HepG2 (cell line): ENCODE measurements around the gene KLHL11. TPM values are rescaled to one million over a fixed set of nuclear protein-coding genes. Genes with fewer than 3 reads are reported as not detected.
A peak's percentile ranks its signal among the peaks of the same experiment; 100 is the strongest.

Source experiments
- AGO1 ChIP-seq: fragments of 200-400 bp; formaldehyde crosslinking; IDR thresholded peaks from 2 replicates; pipeline ENCODE4 v1.6.1; 2017; ENCODE audit warnings: mild to moderate bottlenecking, low read depth, low read length, moderate library complexity; ENCODE audit not compliant: poor library complexity, severe bottlenecking
- AGO2 ChIP-seq: fragments of 200-400 bp; formaldehyde crosslinking; optimal IDR thresholded peaks from 2 replicates; pipeline ENCODE3; 2017; ENCODE audit warnings: mild to moderate bottlenecking, low read depth, low read length, moderate library complexity
- BRD4 ChIP-seq: sonication (generic); formaldehyde crosslinking; IDR thresholded peaks from 2 replicates; pipeline ENCODE4 v1.4.0; 2020; ENCODE audit warnings: missing genetic modification reagents
- EP300 ChIP-seq, 3 experiments: sonication (generic) in 1 of 3; formaldehyde crosslinking in 1 of 3; IDR thresholded peaks; 2 replicates each; pipeline versions ENCODE4 v1.5.1 to v1.6.1; 2011 to 2020; ENCODE audit warnings: low read depth in 2 of 3, low read length in 2 of 3, borderline replicate concordance in 1 of 3, improper control_type of control experiment in 1 of 3, mild to moderate bottlenecking in 1 of 3, missing genetic modification reagents in 1 of 3, moderate library complexity in 1 of 3
- MEF2D ChIP-seq: sonication (generic); formaldehyde crosslinking; IDR thresholded peaks from 2 replicates; pipeline ENCODE4 v1.5.1; 2020; ENCODE audit warnings: mild to moderate bottlenecking, missing genetic modification reagents
- NR2F2 ChIP-seq: IDR thresholded peaks from 2 replicates; pipeline ENCODE4 v1.6.1; 2012; ENCODE audit warnings: low read depth, inconsistent platforms, borderline replicate concordance
- RBFOX2 ChIP-seq: fragments of 200-400 bp; formaldehyde crosslinking; IDR thresholded peaks from 2 replicates; pipeline ENCODE4 v1.6.1; 2017; ENCODE audit warnings: low read depth, mild to moderate bottlenecking, low read length
- RBM22 ChIP-seq: fragments of 200-400 bp; formaldehyde crosslinking; optimal IDR thresholded peaks from 2 replicates; pipeline ENCODE3; 2017; ENCODE audit warnings: mild to moderate bottlenecking, low read length, moderate library complexity
- TOPORS ChIP-seq: sonication (generic); formaldehyde crosslinking; IDR thresholded peaks from 2 replicates; pipeline ENCODE4 v1.8.0; 2023; ENCODE audit warnings: mild to moderate bottlenecking, missing genetic modification reagents
- ZEB1 ChIP-seq: IDR thresholded peaks from 2 replicates; pipeline ENCODE4 v1.6.1; 2012; ENCODE audit warnings: mild to moderate bottlenecking, low read depth, inconsistent platforms; ENCODE audit not compliant: insufficient replicate concordance
- ZNF101 ChIP-seq: sonication (generic); formaldehyde crosslinking; IDR thresholded peaks from 2 replicates; pipeline ENCODE4 v1.4.0; 2020; ENCODE audit warnings: mild to moderate bottlenecking, low read depth, missing genetic modification reagents, borderline replicate concordance
- ZNF343 ChIP-seq: sonication (generic); formaldehyde crosslinking; IDR thresholded peaks from 2 replicates; pipeline ENCODE4 v1.4.0; 2020; ENCODE audit warnings: mild to moderate bottlenecking, missing genetic modification reagents
- ZNF775 ChIP-seq: sonication (generic); formaldehyde crosslinking; IDR thresholded peaks from 2 replicates; pipeline ENCODE4 v1.4.0; 2020; ENCODE audit warnings: missing genetic modification reagents, mild to moderate bottlenecking, moderate library complexity, borderline replicate concordance
- ZZZ3 ChIP-seq: sonication (generic); formaldehyde crosslinking; IDR thresholded peaks from 2 replicates; pipeline ENCODE4 v1.4.0; 2020; ENCODE audit warnings: missing genetic modification reagents, mild to moderate bottlenecking, borderline replicate concordance
- polyA plus RNA-seq, 8 experiments: library from polyadenylated mRNA; depleted of rRNA in 3 of 8; stranded (reverse) in 7 of 8; unstranded in 1 of 8; fragments of >200 nt; fragmentation: Illumina TruSeq in 4 of 8; extraction: Trizol in 4 of 8; gene quantifications; 2 replicates each; pipeline versions ENCODE4 v1.2.1 to v1.2.3, GENCODE V29; 2011 to 2016; ENCODE audit warnings: low read depth in 4 of 8, missing spikeins in 1 of 8, mixed read lengths in 1 of 8; ENCODE audit not compliant: insufficient read depth in 1 of 8
- total RNA-seq, 5 experiments: library from RNA; depleted of rRNA; stranded (reverse); fragments of >200 nt; fragmentation: Illumina TruSeq; extraction: Trizol; gene quantifications; 2 replicates each; pipeline ENCODE4 v1.2.3, GENCODE V29; 2016; ENCODE audit warnings: low read depth in 1 of 5
- TF ChIP-seq, protein P1 (sequence below): sonication (generic); formaldehyde crosslinking; IDR thresholded peaks from 2 replicates; pipeline ENCODE4 v1.5.0; 2020; ENCODE audit warnings: mild to moderate bottlenecking, missing genetic modification reagents
- TF ChIP-seq, protein P2 (sequence below): sonication (generic); formaldehyde crosslinking; IDR thresholded peaks from 2 replicates; pipeline ENCODE4 v1.5.1; 2020; ENCODE audit warnings: mild to moderate bottlenecking, missing genetic modification reagents, moderate library complexity
- TF ChIP-seq, protein P3 (sequence below): sonication (generic); formaldehyde crosslinking; IDR thresholded peaks from 2 replicates; pipeline ENCODE4 v1.8.0; 2022; ENCODE audit warnings: missing genetic modification reagents, mild to moderate bottlenecking, borderline replicate concordance
- TF ChIP-seq, protein P4 (sequence below): sonication (generic); formaldehyde crosslinking; conservative IDR thresholded peaks from 2 replicates; pipeline ENCODE4 v1.4.0; 2020; ENCODE audit warnings: missing genetic modification reagents
- TF ChIP-seq, protein P5 (sequence below): sonication (generic); formaldehyde crosslinking; IDR thresholded peaks from 2 replicates; pipeline ENCODE4 v1.4.0; 2020; ENCODE audit warnings: missing genetic modification reagents

The KLHL11 gene
- total and polyA plus RNA-seq, 2 of the 13 experiments (the other 11 are each of a cell fraction or from before 2014, with no cell fraction given): 7.7 to 27.5 TPM

DNA sequence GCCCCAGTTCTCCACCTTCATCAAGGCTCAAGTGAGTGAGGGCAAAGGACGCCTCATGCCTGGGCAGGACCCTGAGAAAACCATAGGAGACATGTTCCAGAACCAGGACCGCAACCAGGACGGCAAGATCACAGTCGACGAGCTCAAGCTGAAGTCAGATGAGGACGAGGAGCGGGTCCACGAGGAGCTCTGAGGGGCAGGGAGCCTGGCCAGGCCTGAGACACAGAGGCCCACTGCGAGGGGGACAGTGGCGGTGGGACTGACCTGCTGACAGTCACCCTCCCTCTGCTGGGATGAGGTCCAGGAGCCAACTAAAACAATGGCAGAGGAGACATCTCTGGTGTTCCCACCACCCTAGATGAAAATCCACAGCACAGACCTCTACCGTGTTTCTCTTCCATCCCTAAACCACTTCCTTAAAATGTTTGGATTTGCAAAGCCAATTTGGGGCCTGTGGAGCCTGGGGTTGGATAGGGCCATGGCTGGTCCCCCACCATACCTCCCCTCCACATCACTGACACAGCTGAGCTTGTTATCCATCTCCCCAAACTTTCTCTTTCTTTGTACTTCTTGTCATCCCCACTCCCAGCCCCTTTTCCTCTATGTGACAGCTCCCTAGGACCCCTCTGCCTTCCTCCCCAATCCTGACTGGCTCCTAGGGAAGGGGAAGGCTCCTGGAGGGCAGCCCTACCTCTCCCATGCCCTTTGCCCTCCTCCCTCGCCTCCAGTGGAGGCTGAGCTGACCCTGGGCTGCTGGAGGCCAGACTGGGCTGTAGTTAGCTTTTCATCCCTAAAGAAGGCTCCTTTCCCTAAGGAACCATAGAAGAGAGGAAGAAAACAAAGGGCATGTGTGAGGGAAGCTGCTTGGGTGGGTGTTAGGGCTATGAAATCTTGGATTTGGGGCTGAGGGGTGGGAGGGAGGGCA, 42.7 kb downstream of the KLHL11 start (continued):
- TF ChIP-seq, protein P1, sequence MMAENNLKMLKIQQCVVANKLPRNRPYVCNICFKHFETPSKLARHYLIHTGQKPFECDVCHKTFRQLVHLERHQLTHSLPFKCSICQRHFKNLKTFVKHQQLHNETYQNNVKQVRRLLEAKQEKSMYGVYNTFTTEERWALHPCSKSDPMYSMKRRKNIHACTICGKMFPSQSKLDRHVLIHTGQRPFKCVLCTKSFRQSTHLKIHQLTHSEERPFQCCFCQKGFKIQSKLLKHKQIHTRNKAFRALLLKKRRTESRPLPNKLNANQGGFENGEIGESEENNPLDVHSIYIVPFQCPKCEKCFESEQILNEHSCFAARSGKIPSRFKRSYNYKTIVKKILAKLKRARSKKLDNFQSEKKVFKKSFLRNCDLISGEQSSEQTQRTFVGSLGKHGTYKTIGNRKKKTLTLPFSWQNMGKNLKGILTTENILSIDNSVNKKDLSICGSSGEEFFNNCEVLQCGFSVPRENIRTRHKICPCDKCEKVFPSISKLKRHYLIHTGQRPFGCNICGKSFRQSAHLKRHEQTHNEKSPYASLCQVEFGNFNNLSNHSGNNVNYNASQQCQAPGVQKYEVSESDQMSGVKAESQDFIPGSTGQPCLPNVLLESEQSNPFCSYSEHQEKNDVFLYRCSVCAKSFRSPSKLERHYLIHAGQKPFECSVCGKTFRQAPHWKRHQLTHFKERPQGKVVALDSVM: peak; percentile 94
- TF ChIP-seq BRD4 (CRISPR knock-in tag) (no peak), ZEB1 (peak; percentile 23), RBM22 (peak; percentile 53), ZNF343 (CRISPR knock-in tag) (no peak), MEF2D (CRISPR knock-in tag) (0 out of 2 replicates have a peak, but pooled peaks have one; percentile 26), AGO2 (peak; percentile 67), EP300 (IDR thresholded peaks at IDR 0.05; ENCODE audit: low read depth in 2 of 2, low read length in 2 of 2) (no peak), EP300 (CRISPR knock-in tag; IDR thresholded peaks at IDR 0.05; ENCODE audit: borderline replicate concordance) (no peak), RBFOX2 (0 out of 2 replicates have a peak, but pooled peaks have one; percentile 19), ZNF101 (CRISPR knock-in tag) (no peak), TOPORS (CRISPR knock-in tag) (no peak), AGO1 (peak; percentile 18), ZNF775 (CRISPR knock-in tag) (no peak), ZZZ3 (no peak), NR2F2 (no peak)
- TF ChIP-seq, protein P2, sequence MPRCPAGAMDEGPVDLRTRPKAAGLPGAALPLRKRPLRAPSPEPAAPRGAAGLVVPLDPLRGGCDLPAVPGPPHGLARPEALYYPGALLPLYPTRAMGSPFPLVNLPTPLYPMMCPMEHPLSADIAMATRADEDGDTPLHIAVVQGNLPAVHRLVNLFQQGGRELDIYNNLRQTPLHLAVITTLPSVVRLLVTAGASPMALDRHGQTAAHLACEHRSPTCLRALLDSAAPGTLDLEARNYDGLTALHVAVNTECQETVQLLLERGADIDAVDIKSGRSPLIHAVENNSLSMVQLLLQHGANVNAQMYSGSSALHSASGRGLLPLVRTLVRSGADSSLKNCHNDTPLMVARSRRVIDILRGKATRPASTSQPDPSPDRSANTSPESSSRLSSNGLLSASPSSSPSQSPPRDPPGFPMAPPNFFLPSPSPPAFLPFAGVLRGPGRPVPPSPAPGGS (CRISPR knock-in tag): peak; percentile 47; the same call in 1 of the 2 replicates
- TF ChIP-seq, protein P3, sequence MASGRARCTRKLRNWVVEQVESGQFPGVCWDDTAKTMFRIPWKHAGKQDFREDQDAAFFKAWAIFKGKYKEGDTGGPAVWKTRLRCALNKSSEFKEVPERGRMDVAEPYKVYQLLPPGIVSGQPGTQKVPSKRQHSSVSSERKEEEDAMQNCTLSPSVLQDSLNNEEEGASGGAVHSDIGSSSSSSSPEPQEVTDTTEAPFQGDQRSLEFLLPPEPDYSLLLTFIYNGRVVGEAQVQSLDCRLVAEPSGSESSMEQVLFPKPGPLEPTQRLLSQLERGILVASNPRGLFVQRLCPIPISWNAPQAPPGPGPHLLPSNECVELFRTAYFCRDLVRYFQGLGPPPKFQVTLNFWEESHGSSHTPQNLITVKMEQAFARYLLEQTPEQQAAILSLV (CRISPR knock-in tag): peak; percentile 59; the same call in 1 of the 2 replicates
- TF ChIP-seq, protein P4, sequence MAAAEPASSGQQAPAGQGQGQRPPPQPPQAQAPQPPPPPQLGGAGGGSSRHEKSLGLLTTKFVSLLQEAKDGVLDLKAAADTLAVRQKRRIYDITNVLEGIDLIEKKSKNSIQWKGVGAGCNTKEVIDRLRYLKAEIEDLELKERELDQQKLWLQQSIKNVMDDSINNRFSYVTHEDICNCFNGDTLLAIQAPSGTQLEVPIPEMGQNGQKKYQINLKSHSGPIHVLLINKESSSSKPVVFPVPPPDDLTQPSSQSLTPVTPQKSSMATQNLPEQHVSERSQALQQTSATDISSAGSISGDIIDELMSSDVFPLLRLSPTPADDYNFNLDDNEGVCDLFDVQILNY: no peak
- TF ChIP-seq, protein P5, sequence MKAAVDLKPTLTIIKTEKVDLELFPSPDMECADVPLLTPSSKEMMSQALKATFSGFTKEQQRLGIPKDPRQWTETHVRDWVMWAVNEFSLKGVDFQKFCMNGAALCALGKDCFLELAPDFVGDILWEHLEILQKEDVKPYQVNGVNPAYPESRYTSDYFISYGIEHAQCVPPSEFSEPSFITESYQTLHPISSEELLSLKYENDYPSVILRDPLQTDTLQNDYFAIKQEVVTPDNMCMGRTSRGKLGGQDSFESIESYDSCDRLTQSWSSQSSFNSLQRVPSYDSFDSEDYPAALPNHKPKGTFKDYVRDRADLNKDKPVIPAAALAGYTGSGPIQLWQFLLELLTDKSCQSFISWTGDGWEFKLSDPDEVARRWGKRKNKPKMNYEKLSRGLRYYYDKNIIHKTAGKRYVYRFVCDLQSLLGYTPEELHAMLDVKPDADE (CRISPR knock-in tag): 0 out of 2 replicates have a peak, but pooled peaks have one; percentile 35
